C4-2B (cell line): ENCODE data around the gene ARHGAP33.

Source experiments
- H3K27ac ChIP-seq: fragments of 450-650 bp; 2 replicates; pipeline ENCODE4 v1.5.1; 2017
- CTCF ChIP-seq: fragments of 450-650 bp; conservative IDR thresholded peaks from 2 replicates; pipeline ENCODE4 v1.5.1; 2017; ENCODE audit warnings: mild to moderate bottlenecking
- ZFX ChIP-seq: fragments of 450-650 bp; IDR thresholded peaks from 2 replicates; pipeline ENCODE4 v1.6.1; 2017

Gene ARHGAP33

GRCh38 chr19:35775298-35776101 is at the start of gene ARHGAP33:
Gene ARHGAP33 (plus strand): TSS chr19:35775564. CDS start chr19:35775659, 95 bp downstream.
- H3K27ac ChIP-seq: peak within 1 kb of the TSS; percentile 84

GRCh38 chr19:35727053-35727955 is 48.1 kb upstream of the ARHGAP33 start:
- no peak overlapping the region for H3K27ac ChIP-seq
- TF ChIP-seq CTCF: no peak
- no peak for TF ChIP-seq ZFX

More at GRCh38 chr19:35775298-35776101, at the start of gene ARHGAP33:
- TF ChIP-seq CTCF (no peak), ZFX (peak; percentile 51; the same call in 1 of the 2 replicates)

DNA sequence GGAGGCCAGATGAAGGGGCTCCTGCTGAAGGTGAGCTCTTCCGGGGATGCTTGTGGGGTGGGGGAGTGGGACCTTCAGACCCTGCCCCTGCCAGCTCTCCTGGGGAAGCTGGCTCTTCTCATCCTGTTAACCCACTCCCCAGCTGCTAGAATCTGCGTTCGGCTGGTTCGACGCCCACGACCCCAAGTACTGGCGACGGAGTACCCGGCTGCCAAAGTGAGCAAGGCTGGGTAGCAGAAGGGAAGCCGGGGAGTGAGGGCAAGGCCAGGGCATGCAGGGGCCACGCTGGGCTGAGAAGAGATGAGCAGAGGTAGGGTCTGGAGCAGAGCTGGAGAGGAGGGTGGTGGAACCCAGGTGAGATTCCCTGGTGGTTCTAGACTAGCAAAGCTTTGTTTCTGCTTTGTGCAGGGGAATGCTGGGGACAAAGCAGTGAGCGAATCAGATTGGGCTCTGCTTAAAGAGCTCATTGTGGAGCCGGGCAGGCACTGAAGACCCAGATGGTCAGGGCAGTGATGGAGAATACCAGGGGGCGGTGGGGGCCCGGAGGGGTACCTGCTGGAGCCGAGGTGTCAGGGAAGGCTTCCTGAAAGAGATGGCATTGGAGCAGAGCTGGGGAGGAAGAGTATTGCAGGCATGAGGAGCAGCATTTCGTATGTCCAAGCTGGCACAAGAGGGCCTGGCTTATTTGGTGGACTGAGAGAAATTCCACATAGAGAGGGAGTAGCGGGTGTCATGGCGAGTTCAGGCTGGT is 47.2 kb upstream of the ARHGAP33 start:
- TF ChIP-seq ZFX (no peak), CTCF (no peak)
- H3K27ac ChIP-seq: no peak overlapping the region

DNA sequence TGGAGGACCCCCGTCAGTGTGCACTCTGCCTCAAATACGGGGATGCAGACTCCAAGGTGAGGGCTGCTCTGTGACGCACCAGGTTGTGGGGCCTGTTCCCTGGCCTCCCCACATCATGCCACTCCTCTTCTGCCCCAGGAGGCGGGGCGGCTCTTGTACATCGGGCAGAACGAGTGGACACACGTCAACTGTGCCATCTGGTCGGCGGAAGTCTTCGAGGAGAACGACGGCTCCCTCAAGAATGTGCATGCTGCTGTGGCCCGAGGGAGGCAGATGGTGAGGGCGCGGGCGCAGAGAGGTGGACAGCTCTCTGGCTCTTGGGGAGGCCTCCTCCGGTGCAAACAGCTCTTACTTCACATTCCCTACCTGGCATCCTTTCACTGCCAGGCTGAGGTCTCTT is 46.3 kb upstream of the ARHGAP33 start:
- no peak for TF ChIP-seq ZFX
- TF ChIP-seq CTCF: no peak

GRCh38 chr19:35729763-35730162 is 45.6 kb upstream of the ARHGAP33 start:
- no peak overlapping the region for H3K27ac ChIP-seq
- TF ChIP-seq ZFX: no peak
- TF ChIP-seq CTCF: no peak

More for the DNA sequence above, 46.3 kb upstream of the ARHGAP33 start:
- no peak overlapping the region for H3K27ac ChIP-seq

GRCh38 chr19:35730326-35730725 is 45.0 kb upstream of the ARHGAP33 start:
- no peak overlapping the region for H3K27ac ChIP-seq
- TF ChIP-seq CTCF (no peak), ZFX (no peak)
